Measurements from ENCODE around the gene PRKCZ.

The PRKCZ gene

GRCh38 chr1:2158272-2158671 is 108.1 kb downstream of the PRKCZ start:
- DNase-seq (ENCODE audit: low spot score) = no peak

GRCh38 chr1:2159124-2159523 is 108.9 kb downstream of the PRKCZ start:
- DNase-seq (ENCODE audit: low spot score) = no peak

GRCh38 chr1:2160451-2161300 is 110.5 kb downstream of the PRKCZ start:
- DNase-seq (ENCODE audit: low spot score) = no peak

GRCh38 chr1:2163205-2163604 is 113.0 kb downstream of the PRKCZ start:
- no peak for DNase-seq (ENCODE audit: low spot score)

- no peak for DNase-seq (ENCODE audit: low spot score)
Observed at GRCh38 chr1:2165646-2166045, 115.4 kb downstream of the PRKCZ start.

- no peak for DNase-seq (ENCODE audit: low spot score)
Observed at GRCh38 chr1:2166254-2166653, 116.0 kb downstream of the PRKCZ start.

GRCh38 chr1:2166695-2167094 is 116.5 kb downstream of the PRKCZ start:
- no peak for DNase-seq (ENCODE audit: low spot score)

GRCh38 chr1:2168090-2168489 is 117.9 kb downstream of the PRKCZ start:
- DNase-seq (ENCODE audit: low spot score) = no peak

- DNase-seq (ENCODE audit: low spot score) = no peak
Observed at GRCh38 chr1:2168535-2168934, 118.3 kb downstream of the PRKCZ start.

GRCh38 chr1:2169200-2169836 is 119.1 kb downstream of the PRKCZ start:
- DNase-seq (ENCODE audit: low spot score) = no peak

- peak; percentile 56 for DNase-seq (ENCODE audit: low spot score)
Observed at GRCh38 chr1:2170211-2170610, 120.0 kb downstream of the PRKCZ start.

GRCh38 chr1:2172012-2172411 is 121.8 kb downstream of the PRKCZ start:
- no peak for DNase-seq (ENCODE audit: low spot score)

GRCh38 chr1:2172551-2173146 is 122.4 kb downstream of the PRKCZ start:
- no peak for DNase-seq (ENCODE audit: low spot score)

- no peak for DNase-seq (ENCODE audit: low spot score)
Observed at GRCh38 chr1:2173546-2174347, 123.5 kb downstream of the PRKCZ start.

GRCh38 chr1:2174348-2175054 is 124.3 kb downstream of the PRKCZ start:
- DNase-seq (ENCODE audit: low spot score) = peak; percentile 92

GRCh38 chr1:2175055-2175414 is 124.8 kb downstream of the PRKCZ start:
- no peak for DNase-seq (ENCODE audit: low spot score)

- DNase-seq (ENCODE audit: low spot score) = no peak
Observed at GRCh38 chr1:2175681-2176454, 125.7 kb downstream of the PRKCZ start.

- DNase-seq (ENCODE audit: low spot score) = no peak
Observed at GRCh38 chr1:2176615-2177014, 126.4 kb downstream of the PRKCZ start.

- no peak for DNase-seq (ENCODE audit: low spot score)
Observed at GRCh38 chr1:2177541-2177940, 127.3 kb downstream of the PRKCZ start.

- DNase-seq (ENCODE audit: low spot score) = no peak
Observed at GRCh38 chr1:2177946-2178538, 127.8 kb downstream of the PRKCZ start.

GRCh38 chr1:2178875-2179274 is 128.7 kb downstream of the PRKCZ start:
- no peak for DNase-seq (ENCODE audit: low spot score)

All from AG08396 (cell line).